IMR-90 (cell line): ENCODE results near the gene SWAP70. TPM values are rescaled to one million over a fixed set of nuclear protein-coding genes. Genes with fewer than 3 reads are reported as not detected.

Experiments
- ATAC-seq: fragments of 200-7000 bp; cut with Tn5 transposase; 2 replicates; pipeline ENCODE4 v1.9.1; 2020; ENCODE audit warnings: low read depth, mild to moderate bottlenecking, moderate library complexity
- BruUV-seq: library from RNA; stranded (reverse); fragments of 400-500 nt; replicated peaks from 2 replicates; lab custom pipeline; 2021; lab: Mats Ljungman, UMichigan
- CTCF ChIA-PET: fragments of 300-600 bp; formaldehyde crosslinking; extraction: SDS; loops from one replicate; lab custom pipeline; 2021; ENCODE audit warnings: antibody characterized with exemption; lab: Yijun Ruan, JAX
- POLR2A ChIA-PET: fragments of 300-600 bp; sonication (Branson Sonifier 250); formaldehyde crosslinking; loops from one replicate; lab custom pipeline; 2022; ENCODE audit warnings: antibody characterized with exemption; ENCODE audit not compliant: unreplicated experiment; lab: Charles Lee
- DNase-seq: peaks from one replicate; pipeline ENCODE4 v3.0.0; 2013
- H2AFZ ChIP-seq: replicated peaks from 2 replicates; pipeline ENCODE3; 2013; ENCODE audit warnings: low read length, mild to moderate bottlenecking; ENCODE audit not compliant: poor library complexity
- H2AK5ac ChIP-seq: 2 replicates; pipeline ENCODE4 v1.6.1; 2013; ENCODE audit warnings: low read depth, low read length, inconsistent platforms
- H2AK9ac ChIP-seq: replicated peaks from 2 replicates; pipeline ENCODE3; 2013; ENCODE audit warnings: mild to moderate bottlenecking, low read depth, low read length, moderate library complexity; ENCODE audit not compliant: poor library complexity
- H2BK120ac ChIP-seq: 2 replicates; pipeline ENCODE4 v1.6.1; 2013; ENCODE audit warnings: low read depth, low read length, inconsistent platforms
- H2BK15ac ChIP-seq: 3 replicates; pipeline ENCODE4 v1.6.1; 2013; ENCODE audit warnings: low read depth, low read length, inconsistent platforms
- H2BK20ac ChIP-seq: 2 replicates; pipeline ENCODE4 v1.6.1; 2013; ENCODE audit warnings: low read depth, mild to moderate bottlenecking, inconsistent platforms, low read length, moderate library complexity
- H2BK5ac ChIP-seq: 2 replicates; pipeline ENCODE4 v1.6.1; 2013; ENCODE audit warnings: mild to moderate bottlenecking, low read depth, low read length, inconsistent platforms; ENCODE audit not compliant: poor library complexity, severe bottlenecking
- H3K14ac ChIP-seq: replicated peaks from 2 replicates; pipeline ENCODE4 v1.6.1; 2013; ENCODE audit warnings: low read depth, low read length, inconsistent platforms
- H3K18ac ChIP-seq: 2 replicates; pipeline ENCODE4 v1.6.1; 2013; ENCODE audit warnings: low read depth, low read length, control low read depth
- H3K23ac ChIP-seq: 2 replicates; pipeline ENCODE4 v1.6.1; 2013; ENCODE audit warnings: low read depth, low read length, inconsistent platforms
- H3K27ac ChIP-seq: 2 replicates; pipeline ENCODE4 v1.5.1; 2013; ENCODE audit warnings: mild to moderate bottlenecking, control low read depth, low read length; ENCODE audit not compliant: insufficient read depth
- H3K27me3 ChIP-seq: 2 replicates; pipeline ENCODE4 v1.6.1; 2013; ENCODE audit warnings: low read length; ENCODE audit not compliant: control insufficient read depth, insufficient read depth
- H3K36me3 ChIP-seq: 2 replicates; pipeline ENCODE4 v1.6.1; 2013; ENCODE audit warnings: low read length, mixed read lengths; ENCODE audit not compliant: control insufficient read depth, insufficient read depth
- H3K4ac ChIP-seq: 2 replicates; pipeline ENCODE4 v1.6.1; 2013; ENCODE audit warnings: low read depth, low read length, inconsistent platforms
- H3K4me1 ChIP-seq: 2 replicates; pipeline ENCODE4 v1.6.1; 2013; ENCODE audit warnings: low read length, mixed read lengths; ENCODE audit not compliant: control insufficient read depth, insufficient read depth
- H3K4me2 ChIP-seq: 2 replicates; pipeline ENCODE4 v1.6.1; 2013; ENCODE audit warnings: low read depth, mild to moderate bottlenecking, control low read depth, low read length, moderate library complexity
- H3K4me3 ChIP-seq: 2 replicates; pipeline ENCODE4 v1.5.1; 2013; ENCODE audit warnings: low read depth, mild to moderate bottlenecking, control low read depth, low read length, moderate library complexity; ENCODE audit not compliant: insufficient read depth
- H3K56ac ChIP-seq: 2 replicates; pipeline ENCODE4 v1.6.1; 2013; ENCODE audit warnings: low read length, inconsistent platforms; ENCODE audit not compliant: insufficient read depth; ENCODE audit errors: extremely low read depth
- H3K79me1 ChIP-seq, 2 experiments: 2 replicates each; pipeline ENCODE4 v1.6.1; 2013; ENCODE audit warnings: low read length in 2 of 2, inconsistent platforms in 1 of 2, low read depth in 1 of 2
- H3K9ac ChIP-seq: 2 replicates; pipeline ENCODE4 v1.6.1; 2013; ENCODE audit warnings: low read depth, low read length, control low read depth
- H3K9me1 ChIP-seq: 2 replicates; pipeline ENCODE4 v1.6.1; 2013; ENCODE audit warnings: low read length, inconsistent platforms; ENCODE audit not compliant: insufficient read depth
- H3K9me3 ChIP-seq: 2 replicates; pipeline ENCODE4 v1.6.1; 2013; ENCODE audit warnings: low read length; ENCODE audit not compliant: control insufficient read depth, insufficient read depth
- H4K20me1 ChIP-seq: 2 replicates; pipeline ENCODE4 v1.6.1; 2013; ENCODE audit warnings: low read length, inconsistent platforms; ENCODE audit not compliant: insufficient read depth
- H4K5ac ChIP-seq: 2 replicates; pipeline ENCODE4 v1.6.1; 2013; ENCODE audit warnings: mild to moderate bottlenecking, low read depth, low read length, control low read depth
- H4K8ac ChIP-seq, 2 experiments: 2 replicates each; pipeline ENCODE4 v1.6.1; 2013; ENCODE audit warnings: low read depth in 2 of 2, low read length in 2 of 2, control low read depth in 1 of 2, inconsistent platforms in 1 of 2
- H4K91ac ChIP-seq: 2 replicates; pipeline ENCODE4 v1.6.1; 2013; ENCODE audit warnings: low read depth, low read length, inconsistent platforms; ENCODE audit not compliant: insufficient read depth
- BHLHE40 ChIP-seq: fragments of 150-350 bp; IDR thresholded peaks from 2 replicates; pipeline ENCODE4 v1.6.1; 2016; ENCODE audit warnings: mild to moderate bottlenecking, low read depth, low read length
- CEBPB ChIP-seq: IDR thresholded peaks from 2 replicates; pipeline ENCODE4 v1.6.1; 2012; ENCODE audit warnings: low read depth, low read length, improper control_type of control experiment
- CHD1 ChIP-seq: IDR thresholded peaks from 2 replicates; pipeline ENCODE4 v1.6.1; 2012; ENCODE audit warnings: low read depth, low read length, improper control_type of control experiment
- FOS ChIP-seq: fragments of 150-350 bp; IDR thresholded peaks from 2 replicates; pipeline ENCODE4 v1.6.1; 2016; ENCODE audit warnings: low read depth, low read length
- MAFK ChIP-seq: IDR thresholded peaks from 2 replicates; pipeline ENCODE4 v1.6.1; 2012; ENCODE audit warnings: low read depth, low read length, improper control_type of control experiment
- MAZ ChIP-seq: IDR thresholded peaks from 2 replicates; pipeline ENCODE4 v1.6.1; 2012; ENCODE audit warnings: low read depth, mild to moderate bottlenecking, low read length, improper control_type of control experiment, moderate library complexity, borderline replicate concordance
- MXI1 ChIP-seq: IDR thresholded peaks from 2 replicates; pipeline ENCODE4 v1.6.1; 2012; ENCODE audit warnings: low read depth, mild to moderate bottlenecking, low read length, moderate library complexity, borderline replicate concordance
- NFE2L2 ChIP-seq: fragments of 150-350 bp; IDR thresholded peaks from 2 replicates; pipeline ENCODE4 v1.6.1; 2016; ENCODE audit warnings: low read depth, mild to moderate bottlenecking, low read length
- POLR2A ChIP-seq: IDR thresholded peaks from 2 replicates; pipeline ENCODE4 v1.6.1; 2012; ENCODE audit warnings: mild to moderate bottlenecking, low read depth, low read length
- RAD21 ChIP-seq: IDR thresholded peaks from 2 replicates; pipeline ENCODE4 v1.6.1; 2012; ENCODE audit warnings: low read length, improper control_type of control experiment
- RCOR1 ChIP-seq: IDR thresholded peaks from 2 replicates; pipeline ENCODE4 v1.6.1; 2012; ENCODE audit warnings: mild to moderate bottlenecking, low read length, improper control_type of control experiment; ENCODE audit not compliant: insufficient replicate concordance
- RFX5 ChIP-seq: IDR thresholded peaks from 2 replicates; pipeline ENCODE4 v1.8.0; 2012; ENCODE audit warnings: low read depth, mild to moderate bottlenecking, low read length, moderate library complexity
- SMC3 ChIP-seq: fragments of 150-350 bp; IDR thresholded peaks from 2 replicates; pipeline ENCODE4 v1.6.1; 2016; ENCODE audit warnings: low read depth, mild to moderate bottlenecking, antibody characterized with exemption, low read length, moderate library complexity
- WGBS, 2 experiments: methylation state at CpG; one replicate each; pipeline versions ENCODE4 v1.1.5 to v1.1.7; 2013; ENCODE audit warnings: missing lambda C conversion rate in 2 of 2; ENCODE audit not compliant: insufficient read length in 1 of 2; ENCODE audit errors: extremely low coverage in 2 of 2; 5-methylcytosine and 5-hydroxymethylcytosine counted together
- dilution Hi-C: fragments of 300-500 bp; cut with HindIII; formaldehyde crosslinking; loops from one replicate; pipeline ENCODE4 v1.14.3; 2018; ENCODE audit warnings: low sequenced_read_pairs; ENCODE audit not compliant: unreplicated experiment
- in situ Hi-C: fragments of 300-500 bp; cut with MboI; formaldehyde crosslinking; loops from 3 replicates; pipeline ENCODE4 v1.14.3; 2019; ENCODE audit warnings: low sequenced_read_pairs, inconsistent platforms, mixed read lengths
- intact Hi-C: fragments of 100-400 bp; cut with micrococcal nuclease; formaldehyde crosslinking; loops from 2 replicates; pipeline ENCODE4 v1.10.0; 2022
- polyA plus RNA-seq, 3 experiments: library from polyadenylated mRNA; depleted of rRNA; stranded (reverse); fragments of >200 nt; gene quantifications; 2 replicates each; pipeline ENCODE4 v1.2.3, GENCODE V29; 2012; ENCODE audit warnings: low replicate concordance in 1 of 3
- total RNA-seq: library from RNA; depleted of rRNA; stranded (reverse); fragments of >200 nt; gene quantifications from 2 replicates; pipeline ENCODE4 v1.2.3, GENCODE V29; 2012
- TF ChIP-seq, protein P1 (sequence below): conservative IDR thresholded peaks from 2 replicates; pipeline ENCODE4 v1.5.1; 2012; ENCODE audit warnings: mild to moderate bottlenecking, low read depth, low read length, improper control_type of control experiment
- TF ChIP-seq, protein P2 (sequence below): fragments of 150-350 bp; IDR thresholded peaks from 2 replicates; pipeline ENCODE4 v1.6.1; 2017; ENCODE audit warnings: mild to moderate bottlenecking, antibody characterized with exemption, low read length, low read depth

Gene SWAP70
- total and polyA plus RNA-seq, 2 of the 4 experiments (the other 2 are of a cell fraction), result 15.5 to 19.9 TPM

GRCh38 chr11:9629064-9629463 is 34.8 kb upstream of the SWAP70 start:
- no peak overlapping the region for H4K5ac ChIP-seq
- CTCF ChIA-PET, result no interaction called here
- intact Hi-C loops, result no loop called here

More at GRCh38 chr11:9629064-9629463, 34.8 kb upstream of the SWAP70 start:
- H2BK5ac ChIP-seq, result no peak overlapping the region
- no peak overlapping the region for H2BK120ac ChIP-seq
- no peaks in the 10 kb centered on the region for H3K27me3 ChIP-seq
- no peak overlapping the region for H2BK20ac ChIP-seq
- TF ChIP-seq FOS (no peak), RAD21 (no peak), MXI1 (no peak), CEBPB (no peak), NFE2L2 (no peak), RFX5 (no peak), MAFK (no peak), RCOR1 (no peak), BHLHE40 (no peak), SMC3 (no peak), CHD1 (no peak), MAZ (no peak), POLR2A (no peak)
- TF ChIP-seq, protein P1, sequence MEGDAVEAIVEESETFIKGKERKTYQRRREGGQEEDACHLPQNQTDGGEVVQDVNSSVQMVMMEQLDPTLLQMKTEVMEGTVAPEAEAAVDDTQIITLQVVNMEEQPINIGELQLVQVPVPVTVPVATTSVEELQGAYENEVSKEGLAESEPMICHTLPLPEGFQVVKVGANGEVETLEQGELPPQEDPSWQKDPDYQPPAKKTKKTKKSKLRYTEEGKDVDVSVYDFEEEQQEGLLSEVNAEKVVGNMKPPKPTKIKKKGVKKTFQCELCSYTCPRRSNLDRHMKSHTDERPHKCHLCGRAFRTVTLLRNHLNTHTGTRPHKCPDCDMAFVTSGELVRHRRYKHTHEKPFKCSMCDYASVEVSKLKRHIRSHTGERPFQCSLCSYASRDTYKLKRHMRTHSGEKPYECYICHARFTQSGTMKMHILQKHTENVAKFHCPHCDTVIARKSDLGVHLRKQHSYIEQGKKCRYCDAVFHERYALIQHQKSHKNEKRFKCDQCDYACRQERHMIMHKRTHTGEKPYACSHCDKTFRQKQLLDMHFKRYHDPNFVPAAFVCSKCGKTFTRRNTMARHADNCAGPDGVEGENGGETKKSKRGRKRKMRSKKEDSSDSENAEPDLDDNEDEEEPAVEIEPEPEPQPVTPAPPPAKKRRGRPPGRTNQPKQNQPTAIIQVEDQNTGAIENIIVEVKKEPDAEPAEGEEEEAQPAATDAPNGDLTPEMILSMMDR, result no peak
- TF ChIP-seq, protein P2, sequence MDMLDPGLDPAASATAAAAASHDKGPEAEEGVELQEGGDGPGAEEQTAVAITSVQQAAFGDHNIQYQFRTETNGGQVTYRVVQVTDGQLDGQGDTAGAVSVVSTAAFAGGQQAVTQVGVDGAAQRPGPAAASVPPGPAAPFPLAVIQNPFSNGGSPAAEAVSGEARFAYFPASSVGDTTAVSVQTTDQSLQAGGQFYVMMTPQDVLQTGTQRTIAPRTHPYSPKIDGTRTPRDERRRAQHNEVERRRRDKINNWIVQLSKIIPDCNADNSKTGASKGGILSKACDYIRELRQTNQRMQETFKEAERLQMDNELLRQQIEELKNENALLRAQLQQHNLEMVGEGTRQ, result no peak
- ATAC-seq (no peak), DNase-seq (no peak)
- H3K36me3 ChIP-seq, result no peaks in the 10 kb centered on the region
- WGBS, 2 experiments, result no CpG with 5 or more reads among the region's 6 CpGs
- no peak overlapping the region for H3K14ac ChIP-seq
- H3K9me3 ChIP-seq, result no peaks in the 10 kb centered on the region
- POLR2A ChIA-PET, result no interaction called here
- H4K8ac ChIP-seq, result no peak overlapping the region
- H3K9ac ChIP-seq, result no peak overlapping the region
- H3K9me1 ChIP-seq, result peaks cover under 1% of the 10 kb centered on the region; the same call in 1 of the 2 replicates
- no peak overlapping the region for H3K4me2 ChIP-seq
- peaks cover 3% of the 10 kb centered on the region; the same call in 1 of the 2 replicates for H3K4me1 ChIP-seq
- H2BK15ac ChIP-seq, result no peak overlapping the region
- no peak overlapping the region for H3K4ac ChIP-seq
- no peak overlapping the region for H3K23ac ChIP-seq
- H3K27ac ChIP-seq, result no peak overlapping the region
- dilution Hi-C loops (no loop called here), in situ Hi-C loops (no loop called here)
- no peak overlapping the region for H3K4me3 ChIP-seq
- no peak overlapping the region for H4K91ac ChIP-seq
- no peak overlapping the region for H2AK9ac ChIP-seq
- no peaks in the 10 kb centered on the region for H4K20me1 ChIP-seq
- no TSS peak for BruUV-seq
- no peak overlapping the region for H2AFZ ChIP-seq
- H3K56ac ChIP-seq, result no peak overlapping the region
- no peaks in the 10 kb centered on the region for H3K79me1 ChIP-seq
- H2AK5ac ChIP-seq, result no peak overlapping the region
- H3K18ac ChIP-seq, result no peak overlapping the region
